Chondrocyte (in vitro differentiated cells): ENCODE data around the gene DENND1A. TPM values are rescaled to one million over a fixed set of nuclear protein-coding genes. Genes with fewer than 3 reads are reported as not detected.
A peak's percentile ranks its signal among the peaks of the same experiment; 100 is the strongest.

Experiments used
- DNase-seq: peaks from one replicate; pipeline ENCODE4 v3.0.0; 2021; ENCODE audit warnings: mixed read lengths, low spot score
- H3K27ac Mint-ChIP-seq: one replicate; pipeline ENCODE4 v1.8.0; 2021; ENCODE audit warnings: mild to moderate bottlenecking, moderate library complexity, mixed read lengths; ENCODE audit not compliant: unreplicated experiment
- H3K27me3 Mint-ChIP-seq: 2 replicates; pipeline ENCODE4 v1.8.0; 2021; ENCODE audit warnings: low read depth, mixed read lengths
- H3K36me3 Mint-ChIP-seq: 2 replicates; pipeline ENCODE4 v1.8.0; 2021; ENCODE audit warnings: low read depth, mixed read lengths
- H3K4me1 Mint-ChIP-seq: 2 replicates; pipeline ENCODE4 v1.8.0; 2021; ENCODE audit warnings: low read depth, mild to moderate bottlenecking, mixed read lengths
- H3K4me3 Mint-ChIP-seq: one replicate; pipeline ENCODE4 v1.8.0; 2021; ENCODE audit warnings: mild to moderate bottlenecking, moderate library complexity, mixed read lengths; ENCODE audit not compliant: unreplicated experiment
- H3K9me3 Mint-ChIP-seq: 2 replicates; pipeline ENCODE4 v1.8.0; 2021; ENCODE audit warnings: low read depth, mixed read lengths
- total RNA-seq: library from RNA; stranded (reverse); gene quantifications from 3 replicates; pipeline ENCODE4 v1.2.1, GENCODE V29; 2021
- TF ChIP-seq, protein P1 (sequence below): fragments of 200-600 bp; sonication (generic); IDR thresholded peaks from 2 replicates; pipeline ENCODE4 v1.5.0; 2021; ENCODE audit warnings: antibody characterized with exemption, mild to moderate bottlenecking, moderate library complexity

DENND1A gene
- total RNA-seq, 1 donor from 2014 or later = 15.3 TPM

DNA sequence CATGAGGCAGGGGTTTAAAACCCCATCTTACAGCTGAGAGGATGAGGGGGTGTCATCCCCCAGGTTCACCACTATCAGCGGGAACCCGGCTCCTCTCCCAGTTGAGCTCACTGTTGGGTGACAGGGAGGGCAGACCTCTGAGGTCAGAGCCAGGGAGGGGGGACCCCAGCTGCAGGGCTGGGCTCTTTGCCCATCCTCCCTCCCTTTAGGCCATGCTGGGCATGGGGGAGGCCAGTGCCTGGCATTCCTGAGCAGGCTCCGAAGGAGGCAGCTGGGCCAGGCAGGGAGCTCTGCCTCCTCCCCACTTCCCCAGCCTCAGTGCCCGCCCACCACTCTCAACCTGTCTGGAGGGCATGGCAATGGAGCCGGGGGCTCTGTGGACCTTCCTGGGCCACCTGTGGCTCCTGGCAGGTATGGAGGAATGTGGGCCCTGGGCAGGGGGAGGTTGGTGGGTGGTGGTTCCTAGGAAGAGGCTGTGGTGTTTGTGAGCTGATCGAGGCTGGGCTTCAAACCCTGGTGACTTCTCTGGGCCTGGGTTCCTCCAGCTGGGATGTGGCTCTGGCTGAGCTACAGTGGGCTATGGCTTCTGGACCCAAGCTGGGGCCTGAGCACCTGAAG lies 561.3 kb downstream of the DENND1A start:
- Mint-ChIP-seq H3K4me1 (peaks cover 37% of the 10 kb centered on the region), H3K27me3 (peaks cover 13% of the 10 kb centered on the region), H3K9me3 (no peaks in the 10 kb centered on the region), H3K4me3 (no peak overlapping the region), H3K27ac (no peak overlapping the region), H3K36me3 (no peaks in the 10 kb centered on the region)
- TF ChIP-seq, protein P1, sequence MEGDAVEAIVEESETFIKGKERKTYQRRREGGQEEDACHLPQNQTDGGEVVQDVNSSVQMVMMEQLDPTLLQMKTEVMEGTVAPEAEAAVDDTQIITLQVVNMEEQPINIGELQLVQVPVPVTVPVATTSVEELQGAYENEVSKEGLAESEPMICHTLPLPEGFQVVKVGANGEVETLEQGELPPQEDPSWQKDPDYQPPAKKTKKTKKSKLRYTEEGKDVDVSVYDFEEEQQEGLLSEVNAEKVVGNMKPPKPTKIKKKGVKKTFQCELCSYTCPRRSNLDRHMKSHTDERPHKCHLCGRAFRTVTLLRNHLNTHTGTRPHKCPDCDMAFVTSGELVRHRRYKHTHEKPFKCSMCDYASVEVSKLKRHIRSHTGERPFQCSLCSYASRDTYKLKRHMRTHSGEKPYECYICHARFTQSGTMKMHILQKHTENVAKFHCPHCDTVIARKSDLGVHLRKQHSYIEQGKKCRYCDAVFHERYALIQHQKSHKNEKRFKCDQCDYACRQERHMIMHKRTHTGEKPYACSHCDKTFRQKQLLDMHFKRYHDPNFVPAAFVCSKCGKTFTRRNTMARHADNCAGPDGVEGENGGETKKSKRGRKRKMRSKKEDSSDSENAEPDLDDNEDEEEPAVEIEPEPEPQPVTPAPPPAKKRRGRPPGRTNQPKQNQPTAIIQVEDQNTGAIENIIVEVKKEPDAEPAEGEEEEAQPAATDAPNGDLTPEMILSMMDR = no peak
- DNase-seq = no peak

DNA sequence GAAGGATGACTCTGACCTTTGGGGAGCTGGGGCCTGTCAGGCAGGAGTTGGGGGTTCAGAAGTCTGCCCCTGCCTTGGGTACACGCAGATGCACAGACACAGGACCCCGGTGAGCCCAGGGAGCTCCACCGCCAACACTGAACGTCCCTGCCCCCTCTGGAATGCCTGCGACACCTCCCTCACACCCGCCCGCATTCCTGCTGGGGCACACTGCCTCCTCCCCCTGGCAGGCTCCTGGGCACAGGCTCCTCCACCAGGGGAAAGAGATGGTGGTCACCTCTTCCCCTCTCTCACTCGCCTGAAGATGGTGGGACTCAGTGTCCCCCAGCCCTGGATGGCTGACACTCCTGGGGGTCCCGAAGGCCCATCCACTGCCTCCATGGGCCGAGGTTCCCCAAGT lies 561.9 kb downstream of the DENND1A start:
- no peaks in the 10 kb centered on the region for H3K9me3 Mint-ChIP-seq
- H3K27me3 Mint-ChIP-seq = peaks cover 13% of the 10 kb centered on the region
- TF ChIP-seq, protein P1 = no peak
- no peaks in the 10 kb centered on the region for H3K36me3 Mint-ChIP-seq
- no peak for DNase-seq
- no peak overlapping the region for H3K27ac Mint-ChIP-seq
- H3K4me3 Mint-ChIP-seq = no peak overlapping the region
- H3K4me1 Mint-ChIP-seq = peaks cover 38% of the 10 kb centered on the region

DNA sequence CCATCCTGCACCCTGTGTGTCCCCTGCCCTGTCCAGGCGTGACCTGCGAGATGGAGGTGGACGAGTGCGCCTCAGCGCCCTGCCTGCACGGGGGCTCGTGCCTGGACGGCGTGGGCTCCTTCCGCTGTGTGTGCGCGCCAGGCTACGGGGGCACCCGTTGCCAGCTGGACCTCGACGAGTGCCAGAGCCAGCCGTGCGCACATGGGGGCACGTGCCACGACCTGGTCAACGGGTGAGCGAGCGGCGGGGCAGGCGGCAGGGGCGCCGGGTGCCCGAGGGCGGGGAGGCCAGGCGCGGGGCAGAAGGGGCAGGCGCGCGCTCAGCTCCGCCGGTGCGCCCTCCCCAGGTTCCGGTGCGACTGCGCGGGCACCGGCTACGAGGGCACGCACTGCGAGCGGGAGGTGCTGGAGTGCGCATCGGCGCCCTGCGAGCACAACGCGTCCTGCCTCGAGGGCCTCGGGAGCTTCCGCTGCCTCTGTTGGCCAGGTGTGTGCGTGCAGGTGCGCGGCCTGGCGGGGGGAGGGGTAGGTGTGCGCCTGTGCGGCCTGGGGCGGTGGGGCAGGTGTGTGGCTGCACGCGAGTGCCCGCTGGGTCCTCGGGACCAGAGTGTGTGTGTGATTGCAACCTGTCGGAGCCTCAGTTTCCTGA lies 563.9 kb downstream of the DENND1A start:
- TF ChIP-seq, protein P1 = no peak
- no peak overlapping the region for H3K27ac Mint-ChIP-seq
- no peak for DNase-seq
- no peaks in the 10 kb centered on the region for H3K36me3 Mint-ChIP-seq
- H3K4me3 Mint-ChIP-seq = no peak overlapping the region
- no peaks in the 10 kb centered on the region for H3K27me3 Mint-ChIP-seq
- no peaks in the 10 kb centered on the region for H3K9me3 Mint-ChIP-seq
- peaks cover 33% of the 10 kb centered on the region for H3K4me1 Mint-ChIP-seq

DNA sequence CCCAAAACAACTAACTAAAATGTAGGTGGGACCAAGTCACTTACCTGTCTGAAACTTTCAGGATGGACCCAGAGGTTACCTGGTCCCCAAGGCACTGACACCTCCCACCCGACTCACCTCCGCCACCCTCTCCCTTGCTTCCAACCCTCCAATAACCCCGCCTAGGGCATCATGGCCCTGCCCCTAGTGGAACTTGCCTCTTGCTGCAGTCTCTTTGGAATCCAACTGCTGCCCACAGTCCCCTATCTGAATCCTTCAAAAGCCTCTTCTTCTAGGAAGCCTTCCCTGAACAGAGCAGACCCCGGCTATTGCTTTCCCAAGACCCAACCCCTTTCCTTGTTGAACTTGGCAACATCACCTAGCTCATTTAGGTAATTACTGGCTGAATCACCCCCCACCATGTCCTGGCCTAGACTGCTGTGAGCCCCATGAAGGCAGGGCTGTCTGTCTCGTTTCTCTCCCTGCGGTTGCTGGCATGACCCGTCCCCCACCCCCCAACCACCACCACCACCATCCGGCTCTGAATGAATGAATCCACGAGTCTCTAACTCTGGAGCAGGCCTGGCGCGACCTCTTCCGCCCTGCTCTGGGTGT lies 564.5 kb downstream of the DENND1A start:
- DNase-seq = no peak
- TF ChIP-seq, protein P1 = peak; percentile 49
- no peaks in the 10 kb centered on the region for H3K27me3 Mint-ChIP-seq
- no peak overlapping the region for H3K4me3 Mint-ChIP-seq
- H3K9me3 Mint-ChIP-seq = no peaks in the 10 kb centered on the region
- H3K36me3 Mint-ChIP-seq = no peaks in the 10 kb centered on the region
- H3K4me1 Mint-ChIP-seq = peaks cover 37% of the 10 kb centered on the region
- H3K27ac Mint-ChIP-seq = no peak overlapping the region

DNA sequence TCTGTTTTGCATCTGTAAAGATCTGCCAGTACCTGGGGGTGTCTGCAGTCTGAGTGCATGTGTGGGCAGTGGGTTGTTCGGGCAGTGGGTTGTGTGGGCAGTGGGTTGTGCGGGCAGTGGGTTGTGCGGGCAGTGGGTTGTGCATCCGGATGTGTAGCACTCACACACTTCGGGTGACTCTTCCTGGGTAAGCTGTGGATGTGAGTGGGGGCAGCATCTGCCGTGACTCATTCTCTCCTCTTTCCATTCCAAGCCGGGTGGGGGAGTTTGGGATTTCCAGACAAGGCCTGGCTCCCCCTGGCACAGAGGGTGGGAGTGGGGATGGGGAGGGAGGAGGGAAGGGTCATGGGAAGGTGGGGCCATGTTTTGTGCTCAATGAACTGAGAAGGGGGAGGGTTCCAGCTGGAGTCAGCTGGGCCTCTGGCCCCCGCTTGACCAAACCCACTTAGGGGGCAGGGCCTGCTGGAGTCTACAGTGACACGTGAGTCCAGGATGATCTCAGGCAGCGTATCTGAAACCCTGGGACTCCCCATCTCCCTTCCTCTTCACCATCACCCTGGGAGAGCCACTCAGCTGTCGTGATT lies 565.6 kb downstream of the DENND1A start:
- Mint-ChIP-seq H3K4me3 (no peak overlapping the region), H3K27ac (peak overlapping the region; percentile 71), H3K4me1 (peaks cover 34% of the 10 kb centered on the region), H3K9me3 (no peaks in the 10 kb centered on the region), H3K36me3 (no peaks in the 10 kb centered on the region), H3K27me3 (no peaks in the 10 kb centered on the region)
- no peak for DNase-seq
- TF ChIP-seq, protein P1 = no peak
